Keratinocyte (primary cell): Measurements from ENCODE around the gene LMAN2L. TPM values are rescaled to one million over a fixed set of nuclear protein-coding genes. Genes with fewer than 3 reads are reported as not detected.
A peak's percentile ranks its signal among the peaks of the same experiment; 100 is the strongest.

Experiments used
- DNase-seq: peaks from one replicate; pipeline ENCODE4 v3.0.0-alpha.2; 2011; ENCODE audit warnings: low read depth, missing footprints, low spot score
- FAIRE-seq: peaks from 2 replicates; lab custom pipeline; 2011; peaks lifted over from hg19 to GRCh38; lab: Jason Lieb, UNC
- H2AFZ ChIP-seq: 2 replicates; pipeline ENCODE4 v1.6.0; 2012; ENCODE audit warnings: low read length, control low read depth, inconsistent platforms; ENCODE audit not compliant: control insufficient read depth
- H3K27ac ChIP-seq: 2 replicates; pipeline ENCODE4 v1.5.1; 2011; ENCODE audit warnings: low read length; ENCODE audit not compliant: control insufficient read depth, insufficient read depth
- H3K27me3 ChIP-seq: 3 replicates; pipeline ENCODE4 v1.6.0; 2011; ENCODE audit warnings: low read length; ENCODE audit not compliant: control insufficient read depth, insufficient read depth; ENCODE audit errors: extremely low read depth
- H3K36me3 ChIP-seq, 2 experiments: 2 replicates in 1 of 2; 3 replicates in 1 of 2; pipeline ENCODE4 v1.5.1; 2011; ENCODE audit warnings: low read length in 2 of 2, mild to moderate bottlenecking in 1 of 2; ENCODE audit not compliant: control insufficient read depth in 2 of 2, insufficient read depth in 2 of 2; ENCODE audit errors: extremely low read depth in 1 of 2
- H3K4me1 ChIP-seq: 3 replicates; pipeline ENCODE4 v1.5.1; 2011; ENCODE audit warnings: low read length; ENCODE audit not compliant: control insufficient read depth, insufficient read depth; ENCODE audit errors: extremely low read depth
- H3K4me2 ChIP-seq: 3 replicates; pipeline ENCODE4 v1.6.0; 2011; ENCODE audit warnings: low read depth, low read length; ENCODE audit not compliant: control insufficient read depth, insufficient read depth; ENCODE audit errors: extremely low read depth
- H3K4me3 ChIP-seq, 3 experiments: fragments of 200-600 bp in 1 of 3; sonication (generic) in 1 of 3; 2 replicates in 2 of 3; 3 replicates in 1 of 3; pipeline ENCODE4 v1.5.1; 2011 to 2016; ENCODE audit warnings: low read length in 3 of 3, mild to moderate bottlenecking in 3 of 3, control low read depth in 2 of 3, inconsistent platforms in 1 of 3, low read depth in 1 of 3, mixed read lengths in 1 of 3, mixed run types in 1 of 3, moderate library complexity in 1 of 3; ENCODE audit not compliant: control insufficient read depth in 2 of 3, insufficient read depth in 2 of 3; ENCODE audit errors: extremely low read depth in 1 of 3
- H3K79me2 ChIP-seq: 2 replicates; pipeline ENCODE4 v1.6.0; 2012; ENCODE audit warnings: low read length; ENCODE audit not compliant: control insufficient read depth, insufficient read depth
- H3K9ac ChIP-seq: 3 replicates; pipeline ENCODE4 v1.6.0; 2011; ENCODE audit warnings: low read length; ENCODE audit not compliant: control insufficient read depth, insufficient read depth; ENCODE audit errors: extremely low read depth
- H3K9me1 ChIP-seq: 3 replicates; pipeline ENCODE4 v1.6.0; 2011; ENCODE audit warnings: low read length; ENCODE audit not compliant: control insufficient read depth, insufficient read depth; ENCODE audit errors: extremely low read depth
- H3K9me3 ChIP-seq: 2 replicates; pipeline ENCODE4 v1.5.1; 2012; ENCODE audit warnings: low read depth, low read length; ENCODE audit not compliant: control insufficient read depth
- H4K20me1 ChIP-seq: 3 replicates; pipeline ENCODE4 v1.6.0; 2011; ENCODE audit warnings: low read length; ENCODE audit not compliant: control insufficient read depth, insufficient read depth; ENCODE audit errors: extremely low read depth
- EZH2 ChIP-seq: IDR thresholded peaks from one replicate; pipeline ENCODE4 v1.6.1; 2012; ENCODE audit warnings: inconsistent platforms, mild to moderate bottlenecking, low read length, moderate library complexity
- dilution Hi-C: fragments of 300-500 bp; cut with MboI; formaldehyde crosslinking; loops from one replicate; pipeline ENCODE4 v1.7.0; 2020; ENCODE audit warnings: low sequenced_read_pairs; ENCODE audit not compliant: extremely low pct_ligation_motif_present
- polyA plus RNA-seq, 5 experiments: library from polyadenylated mRNA; depleted of rRNA in 3 of 5; stranded (reverse) in 3 of 5; stranded (forward) in 1 of 5; unstranded in 1 of 5; fragments of >200 nt; gene quantifications; 1 replicate in 1 of 5; 2 replicates in 3 of 5; 3 replicates in 1 of 5; pipeline versions ENCODE4 v1.2.1 to v1.2.3, GENCODE V29; 2011 to 2012; ENCODE audit warnings: missing spikeins in 2 of 5, low read depth in 1 of 5, low replicate concordance in 1 of 5
- TF ChIP-seq, protein P1 (sequence below), 3 experiments: IDR thresholded peaks in 1 of 3; conservative IDR thresholded peaks in 1 of 3; optimal IDR thresholded peaks in 1 of 3; 2 replicates in 2 of 3; 3 replicates in 1 of 3; pipeline versions ENCODE3 to v1.5.1; 2011; ENCODE audit warnings: low read length in 3 of 3, mild to moderate bottlenecking in 3 of 3, moderate library complexity in 2 of 3, control low read depth in 1 of 3, inconsistent platforms in 1 of 3; ENCODE audit not compliant: insufficient read depth in 2 of 3; ENCODE audit errors: extremely low read depth in 1 of 3

The LMAN2L gene
- polyA plus RNA-seq, 1 donor (not counting 4 experiments of a cell fraction or from before 2014, with no cell fraction given): 20.7 TPM

DNA sequence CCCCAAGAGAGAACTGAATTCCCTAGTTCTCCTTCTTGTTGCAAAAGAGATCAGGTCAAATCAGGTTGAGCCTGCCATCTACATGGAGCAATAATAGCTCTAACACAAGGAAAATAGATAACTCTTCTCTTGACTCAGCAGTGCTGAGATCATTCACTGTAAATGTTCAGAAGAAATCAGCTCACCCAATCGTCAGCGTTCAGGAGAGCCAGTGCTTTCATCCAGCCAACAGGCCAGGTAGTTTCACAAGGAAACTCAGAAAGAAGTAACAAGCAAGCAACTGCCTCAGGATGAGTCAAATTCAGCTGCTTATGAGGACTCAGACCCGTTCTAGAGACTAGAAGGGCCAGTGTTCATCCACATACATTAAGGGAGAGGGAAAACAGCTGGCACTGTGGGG lies 5.9 kb downstream of the LMAN2L start:
- H4K20me1 ChIP-seq: no peaks in the 10 kb centered on the region
- TF ChIP-seq EZH2: no peak
- TF ChIP-seq, protein P1, sequence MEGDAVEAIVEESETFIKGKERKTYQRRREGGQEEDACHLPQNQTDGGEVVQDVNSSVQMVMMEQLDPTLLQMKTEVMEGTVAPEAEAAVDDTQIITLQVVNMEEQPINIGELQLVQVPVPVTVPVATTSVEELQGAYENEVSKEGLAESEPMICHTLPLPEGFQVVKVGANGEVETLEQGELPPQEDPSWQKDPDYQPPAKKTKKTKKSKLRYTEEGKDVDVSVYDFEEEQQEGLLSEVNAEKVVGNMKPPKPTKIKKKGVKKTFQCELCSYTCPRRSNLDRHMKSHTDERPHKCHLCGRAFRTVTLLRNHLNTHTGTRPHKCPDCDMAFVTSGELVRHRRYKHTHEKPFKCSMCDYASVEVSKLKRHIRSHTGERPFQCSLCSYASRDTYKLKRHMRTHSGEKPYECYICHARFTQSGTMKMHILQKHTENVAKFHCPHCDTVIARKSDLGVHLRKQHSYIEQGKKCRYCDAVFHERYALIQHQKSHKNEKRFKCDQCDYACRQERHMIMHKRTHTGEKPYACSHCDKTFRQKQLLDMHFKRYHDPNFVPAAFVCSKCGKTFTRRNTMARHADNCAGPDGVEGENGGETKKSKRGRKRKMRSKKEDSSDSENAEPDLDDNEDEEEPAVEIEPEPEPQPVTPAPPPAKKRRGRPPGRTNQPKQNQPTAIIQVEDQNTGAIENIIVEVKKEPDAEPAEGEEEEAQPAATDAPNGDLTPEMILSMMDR (optimal IDR thresholded peaks at IDR 0.05 in 1 of 3, IDR thresholded peaks at IDR 0.05 in 1 of 3, conservative IDR thresholded peaks at IDR 0.05 in 1 of 3; ENCODE audit: extremely low read depth in 1 of 3, insufficient read depth in 2 of 3, low read length in 3 of 3): no peak
- H3K27me3 ChIP-seq: no peaks in the 10 kb centered on the region
- dilution Hi-C loops: no loop called here
- H3K4me1 ChIP-seq: peaks cover 19% of the 10 kb centered on the region
- no peak overlapping the region for H2AFZ ChIP-seq
- FAIRE-seq (no peak), DNase-seq (no peak)
- H3K9me1 ChIP-seq: no peaks in the 10 kb centered on the region
- H3K27ac ChIP-seq: no peak overlapping the region
- H3K9me3 ChIP-seq: no peaks in the 10 kb centered on the region
- peaks cover 15% of the 10 kb centered on the region for H3K79me2 ChIP-seq
- no peak overlapping the region for H3K4me3 ChIP-seq
- H3K9ac ChIP-seq: no peak overlapping the region
- peaks cover 26 to 31% of the 10 kb centered on the region in 2 experiments for H3K36me3 ChIP-seq
- no peak overlapping the region for H3K4me2 ChIP-seq

DNA sequence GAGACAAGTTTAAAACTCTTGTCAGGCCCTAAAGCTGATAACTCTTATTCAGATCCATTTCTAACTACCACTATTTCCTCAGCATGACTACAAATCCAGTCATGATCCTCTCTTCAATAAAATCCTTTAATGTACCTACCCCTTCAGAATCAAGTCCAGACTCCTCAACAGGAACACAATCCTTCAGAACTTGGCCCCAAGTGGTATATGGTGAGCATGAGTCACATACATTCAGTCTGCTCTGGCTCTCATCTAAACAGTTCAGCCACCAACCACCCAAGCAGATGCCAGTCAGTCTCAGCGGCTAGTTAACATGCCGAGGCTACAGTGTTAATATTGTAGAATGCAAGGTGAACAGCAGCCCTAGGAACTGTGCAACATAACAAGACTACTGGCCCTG lies 9.7 kb downstream of the LMAN2L start:
- H3K4me2 ChIP-seq: peak overlapping the region; percentile 15
- H3K27me3 ChIP-seq: no peaks in the 10 kb centered on the region
- FAIRE-seq (peak; percentile 91), DNase-seq (peak; percentile 82)
- H3K9ac ChIP-seq: no peak overlapping the region
- H3K9me1 ChIP-seq: no peaks in the 10 kb centered on the region
- H3K4me1 ChIP-seq: peaks cover 15% of the 10 kb centered on the region
- H3K36me3 ChIP-seq: peaks cover 26% of the 10 kb centered on the region in 2 experiments
- no peaks in the 10 kb centered on the region for H3K79me2 ChIP-seq
- no peak for TF ChIP-seq EZH2
- TF ChIP-seq, protein P1 (optimal IDR thresholded peaks at IDR 0.05 in 1 of 3, IDR thresholded peaks at IDR 0.05 in 1 of 3, conservative IDR thresholded peaks at IDR 0.05 in 1 of 3; ENCODE audit: extremely low read depth in 1 of 3, insufficient read depth in 2 of 3, low read length in 3 of 3): no peak
- H2AFZ ChIP-seq: no peak overlapping the region
- H3K27ac ChIP-seq: no peak overlapping the region
- no peaks in the 10 kb centered on the region for H4K20me1 ChIP-seq
- dilution Hi-C loops: no loop called here
- no peaks in the 10 kb centered on the region for H3K9me3 ChIP-seq
- H3K4me3 ChIP-seq: no peak overlapping the region
